Left lung (tissue), 10 donors: Measurements from ENCODE around the gene USP35. TPM values are rescaled to one million over a fixed set of nuclear protein-coding genes. Genes with fewer than 3 reads are reported as not detected.

Experiments used
- ATAC-seq: fragments of 200-7000 bp; cut with Tn5 transposase; one replicate; pipeline ENCODE4 v1.9.1; 2020; ENCODE audit warnings: moderate library complexity
- DNase-seq, 4 donors: peaks; one replicate each; pipeline ENCODE4 v3.0.0-alpha.2; 2013 to 2020
- H3K27ac ChIP-seq, 2 donors: fragments of 200-600 bp; sonication (generic) in 1 of 2; one replicate each; pipeline versions ENCODE4 v1.5.0 to v1.8.0; 2020 to 2021
- H3K27me3 ChIP-seq, 2 donors: fragments of 200-600 bp; sonication (generic) in 1 of 2; one replicate each; pipeline versions ENCODE4 v1.5.0 to v1.8.0; 2020 to 2021
- H3K36me3 ChIP-seq, 2 donors: fragments of 200-600 bp; sonication (generic) in 1 of 2; one replicate each; pipeline versions ENCODE4 v1.5.0 to v1.8.0; 2020 to 2021
- H3K4me1 ChIP-seq, 2 donors: fragments of 200-600 bp; one replicate each; pipeline ENCODE4 v1.8.0; 2021
- H3K4me3 ChIP-seq, 2 donors: fragments of 200-600 bp; sonication (generic) in 1 of 2; one replicate each; pipeline versions ENCODE4 v1.5.0 to v1.8.0; 2020 to 2021; ENCODE audit warnings: mild to moderate bottlenecking in 1 of 2
- H3K9me3 ChIP-seq, 2 donors: fragments of 200-600 bp; sonication (generic) in 1 of 2; one replicate each; pipeline versions ENCODE4 v1.5.0 to v1.8.0; 2020 to 2021
- intact Hi-C, 2 donors: fragments of 100-400 bp; cut with DNase I; formaldehyde crosslinking; loops; one replicate each; pipeline versions ENCODE4 v1.11.2 to v1.14.2; 2022
- polyA plus RNA-seq, 6 donors: library from polyadenylated mRNA; unstranded; fragments of 120-200 nt; gene quantifications; one replicate each; pipeline ENCODE4 v1.2.1, GENCODE V29; 2013; ENCODE audit not compliant: insufficient read length in 6 of 6
- total RNA-seq, 2 donors: library from RNA; stranded (reverse); fragmentation: NEBNext Ultra II Directional; extraction: Animal tissue kit (Norgen Biotek cat#: 25700); gene quantifications; one replicate each; pipeline ENCODE4 v1.2.1, GENCODE V29; 2021
- TF ChIP-seq, protein P1 (sequence below), 2 donors: fragments of 200-600 bp; sonication (generic) in 1 of 2; IDR thresholded peaks; one replicate each; pipeline versions ENCODE4 v1.5.0 to v1.8.0; 2021; ENCODE audit warnings: antibody characterized with exemption in 2 of 2
- donor health status: DM: no; HTN: yes; CAD: no.
- donor health status: DM: no; HTN: no; CAD: no.

Gene USP35
- total and polyA plus RNA-seq, 8 donors: 5.8 to 8.2 (median 6.9) TPM

DNA sequence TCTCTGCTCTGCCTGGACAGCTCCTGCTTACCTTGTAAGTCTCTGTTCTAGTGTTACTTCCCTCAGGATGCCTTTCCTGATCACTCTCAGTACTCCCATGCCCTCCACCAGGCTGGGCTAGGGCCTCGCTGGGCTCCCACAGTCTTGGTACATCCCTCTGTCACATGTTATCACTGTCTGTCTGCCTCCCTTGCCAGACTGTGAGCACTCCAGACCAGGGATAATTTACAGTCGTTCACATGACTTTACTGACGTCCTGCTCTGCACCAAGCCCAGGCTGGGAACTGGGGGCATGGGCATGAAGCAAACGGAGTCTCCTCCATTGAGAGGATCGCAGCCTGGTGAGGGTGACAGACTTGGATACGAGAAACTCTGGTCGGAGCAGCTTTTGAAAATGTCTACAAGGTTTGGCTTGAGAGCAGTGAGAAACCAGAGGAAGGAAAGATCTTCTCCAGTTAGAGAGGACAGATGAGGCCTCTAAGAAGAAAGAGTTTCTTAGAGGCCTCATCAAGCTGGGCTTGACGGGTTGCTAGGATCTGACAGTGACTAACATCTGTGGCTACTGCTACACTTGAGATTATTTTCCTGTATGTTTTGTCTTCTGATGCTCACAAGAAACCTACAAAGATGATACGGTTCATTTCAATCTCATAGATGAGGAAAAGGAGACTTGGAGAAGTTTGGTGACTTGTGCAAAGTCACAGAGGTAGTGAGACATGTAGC is 12.5 kb downstream of the USP35 start:
- Histone ChIP-seq H3K4me1 (peaks cover 0 to 13% of the 10 kb centered on the region in 2 donors), H3K36me3 (peaks cover 0 to 40% of the 10 kb centered on the region in 2 donors), H3K4me3 (no peak overlapping the region), H3K27ac (no peak overlapping the region), H3K9me3 (no peaks in the 10 kb centered on the region), H3K27me3 (no peaks in the 10 kb centered on the region)
- no peak for DNase-seq
- no peak for ATAC-seq
- TF ChIP-seq, protein P1, sequence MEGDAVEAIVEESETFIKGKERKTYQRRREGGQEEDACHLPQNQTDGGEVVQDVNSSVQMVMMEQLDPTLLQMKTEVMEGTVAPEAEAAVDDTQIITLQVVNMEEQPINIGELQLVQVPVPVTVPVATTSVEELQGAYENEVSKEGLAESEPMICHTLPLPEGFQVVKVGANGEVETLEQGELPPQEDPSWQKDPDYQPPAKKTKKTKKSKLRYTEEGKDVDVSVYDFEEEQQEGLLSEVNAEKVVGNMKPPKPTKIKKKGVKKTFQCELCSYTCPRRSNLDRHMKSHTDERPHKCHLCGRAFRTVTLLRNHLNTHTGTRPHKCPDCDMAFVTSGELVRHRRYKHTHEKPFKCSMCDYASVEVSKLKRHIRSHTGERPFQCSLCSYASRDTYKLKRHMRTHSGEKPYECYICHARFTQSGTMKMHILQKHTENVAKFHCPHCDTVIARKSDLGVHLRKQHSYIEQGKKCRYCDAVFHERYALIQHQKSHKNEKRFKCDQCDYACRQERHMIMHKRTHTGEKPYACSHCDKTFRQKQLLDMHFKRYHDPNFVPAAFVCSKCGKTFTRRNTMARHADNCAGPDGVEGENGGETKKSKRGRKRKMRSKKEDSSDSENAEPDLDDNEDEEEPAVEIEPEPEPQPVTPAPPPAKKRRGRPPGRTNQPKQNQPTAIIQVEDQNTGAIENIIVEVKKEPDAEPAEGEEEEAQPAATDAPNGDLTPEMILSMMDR (IDR thresholded peaks at IDR 0.05): no peak
- intact Hi-C loops: no loop called here

DNA sequence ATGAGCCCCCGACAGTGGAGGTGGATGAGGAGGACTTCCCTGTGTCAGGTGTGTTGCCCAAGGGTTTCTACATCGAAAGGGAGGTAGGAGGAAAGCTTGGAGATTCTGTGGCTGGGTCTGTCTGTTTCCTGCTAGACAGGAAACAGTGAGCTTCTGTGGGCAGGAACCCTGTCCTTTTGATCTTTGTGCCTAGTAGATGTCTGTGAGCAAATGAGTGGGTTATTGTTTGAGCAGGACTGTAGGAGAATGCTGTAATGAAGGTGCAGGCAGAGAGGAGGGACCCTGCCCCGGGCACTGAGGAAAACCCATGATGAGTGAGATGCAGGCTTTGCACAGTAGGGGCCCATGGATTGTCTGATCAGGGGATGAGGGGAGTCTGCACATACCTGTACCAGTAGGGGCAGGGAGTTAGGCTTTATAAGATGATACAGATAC is 14.0 kb downstream of the USP35 start:
- ATAC-seq (no peak), DNase-seq (no peak)

DNA sequence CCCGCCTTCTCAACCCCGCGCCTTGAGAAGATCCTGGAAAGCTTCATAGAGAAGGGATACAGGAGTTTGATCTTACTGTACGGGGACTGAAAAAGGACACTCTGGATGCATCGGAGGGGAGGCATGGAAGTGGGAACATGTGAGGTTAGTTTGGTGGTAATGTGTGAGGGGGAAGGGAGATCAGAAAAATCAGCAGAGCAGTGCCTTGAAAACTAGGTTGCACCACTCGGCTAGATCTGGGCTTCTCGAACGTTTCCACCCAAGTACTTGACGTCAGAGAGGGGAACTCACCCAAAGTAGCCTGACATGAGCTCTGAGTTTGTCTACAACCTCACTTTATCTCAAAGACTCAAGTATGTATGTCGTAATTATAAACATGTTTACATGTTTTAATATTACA is 14.5 kb downstream of the USP35 start:
- H3K9me3 ChIP-seq: no peaks in the 10 kb centered on the region
- intact Hi-C loops: no loop called here
- no peak overlapping the region for H3K4me3 ChIP-seq
- H3K27ac ChIP-seq: no peak overlapping the region
- TF ChIP-seq, protein P1 (IDR thresholded peaks at IDR 0.05): no peak
- no peaks in the 10 kb centered on the region for H3K27me3 ChIP-seq
- DNase-seq: no peak
- peaks cover 0 to 10% of the 10 kb centered on the region in 2 donors for H3K4me1 ChIP-seq
- ATAC-seq: peak; percentile 53
- peaks cover 0 to 39% of the 10 kb centered on the region in 2 donors for H3K36me3 ChIP-seq

More for the DNA sequence above, 14.0 kb downstream of the USP35 start:
- H3K27me3 ChIP-seq: no peaks in the 10 kb centered on the region
- peaks cover 0 to 41% of the 10 kb centered on the region in 2 donors for H3K36me3 ChIP-seq
- no peaks in the 10 kb centered on the region for H3K9me3 ChIP-seq
- TF ChIP-seq, protein P1 (IDR thresholded peaks at IDR 0.05): no peak
- intact Hi-C loops: no loop called here
- no peak overlapping the region for H3K27ac ChIP-seq
- H3K4me1 ChIP-seq: peaks cover 0 to 10% of the 10 kb centered on the region in 2 donors
- no peak overlapping the region for H3K4me3 ChIP-seq

DNA sequence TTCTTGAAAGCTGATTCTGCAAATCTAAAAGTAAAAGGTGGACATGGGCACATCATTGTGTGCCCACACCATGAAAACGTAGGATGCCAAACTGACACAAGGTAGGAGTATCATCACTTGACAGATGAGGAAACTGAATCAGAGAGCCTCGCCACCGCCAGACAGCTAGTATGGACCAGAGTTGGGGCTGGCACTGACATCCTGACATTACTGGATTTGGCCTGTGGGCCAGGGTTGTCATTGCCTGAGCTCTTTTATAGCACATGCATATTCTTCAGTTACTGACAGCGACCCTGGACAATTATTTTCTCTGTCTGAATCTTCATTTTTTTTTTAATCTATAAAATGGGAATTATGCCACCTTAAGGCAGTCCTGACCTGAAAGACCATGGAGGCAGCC is 16.5 kb downstream of the USP35 start:
- no peak for DNase-seq
- TF ChIP-seq, protein P1 (IDR thresholded peaks at IDR 0.05): no peak
- Histone ChIP-seq H3K4me3 (no peak overlapping the region), H3K4me1 (peaks cover 0 to 10% of the 10 kb centered on the region in 2 donors), H3K27ac (no peak overlapping the region), H3K36me3 (peaks cover 0 to 39% of the 10 kb centered on the region in 2 donors), H3K27me3 (no peaks in the 10 kb centered on the region), H3K9me3 (no peaks in the 10 kb centered on the region)
- ATAC-seq: no peak
- intact Hi-C loops: no loop called here

DNA sequence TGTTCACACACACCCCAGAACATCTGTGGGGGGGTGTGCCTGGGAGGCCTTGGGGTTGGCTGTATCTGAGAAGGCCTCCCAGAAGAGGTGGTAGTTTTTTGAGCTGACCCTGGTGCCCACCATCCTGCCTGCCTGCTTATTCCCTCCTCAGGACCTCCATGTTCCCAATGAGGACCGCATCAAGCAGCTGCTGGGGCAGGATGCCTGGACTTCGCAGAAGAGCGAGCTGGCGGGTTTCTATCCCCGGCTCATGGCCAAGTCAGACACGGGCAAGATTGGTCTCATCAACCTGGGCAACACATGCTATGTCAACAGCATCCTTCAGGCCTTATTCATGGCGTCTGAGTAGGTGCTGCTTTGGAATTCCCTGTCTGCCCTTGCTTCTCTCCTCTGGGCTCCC is 17.0 kb downstream of the USP35 start:
- intact Hi-C loops: no loop called here
- TF ChIP-seq, protein P1 (IDR thresholded peaks at IDR 0.05): no peak

More for the DNA sequence above, 17.0 kb downstream of the USP35 start:
- no peak for ATAC-seq
- Histone ChIP-seq H3K4me1 (peaks cover 0 to 10% of the 10 kb centered on the region in 2 donors), H3K36me3 (peaks cover 0 to 39% of the 10 kb centered on the region in 2 donors), H3K27me3 (no peaks in the 10 kb centered on the region), H3K27ac (no peak overlapping the region), H3K4me3 (no peak overlapping the region), H3K9me3 (no peaks in the 10 kb centered on the region)
- no peak for DNase-seq
